Endothelial cell (in vitro differentiated cells): ENCODE measurements around the gene GABRR1. TPM values are rescaled to one million over a fixed set of nuclear protein-coding genes. Genes with fewer than 3 reads are reported as not detected.
"Not testable (repeated sequence)": the region's sequence is repeated elsewhere in the genome, so short reads cannot be mapped to it uniquely, and the experiment has no call there.

Experiments used
- DNase-seq: peaks from one replicate; pipeline ENCODE4 v3.0.0; 2021; ENCODE audit warnings: low spot score
- H3K27ac Mint-ChIP-seq: one replicate; pipeline ENCODE4 v1.8.0; 2021; ENCODE audit warnings: mixed read lengths, inconsistent platforms; ENCODE audit not compliant: unreplicated experiment
- H3K27me3 Mint-ChIP-seq: one replicate; pipeline ENCODE4 v1.8.0; 2021; ENCODE audit warnings: mild to moderate bottlenecking, moderate library complexity, mixed read lengths, inconsistent platforms; ENCODE audit not compliant: unreplicated experiment
- H3K36me3 Mint-ChIP-seq: one replicate; pipeline ENCODE4 v1.8.0; 2021; ENCODE audit warnings: mild to moderate bottlenecking, low read depth, mixed read lengths, inconsistent platforms; ENCODE audit not compliant: unreplicated experiment
- H3K4me1 Mint-ChIP-seq: one replicate; pipeline ENCODE4 v1.8.0; 2021; ENCODE audit warnings: mild to moderate bottlenecking, mixed read lengths, inconsistent platforms; ENCODE audit not compliant: unreplicated experiment
- H3K4me3 Mint-ChIP-seq: one replicate; pipeline ENCODE4 v1.8.0; 2021; ENCODE audit warnings: mild to moderate bottlenecking, mixed read lengths, inconsistent platforms; ENCODE audit not compliant: unreplicated experiment
- H3K9me3 Mint-ChIP-seq: one replicate; pipeline ENCODE4 v1.8.0; 2021; ENCODE audit warnings: mixed read lengths, inconsistent platforms; ENCODE audit not compliant: unreplicated experiment
- CTCF ChIP-seq: fragments of 200-600 bp; sonication (generic); IDR thresholded peaks from one replicate; pipeline ENCODE4 v1.5.0; 2021; ENCODE audit warnings: antibody characterized with exemption; ENCODE audit not compliant: unreplicated experiment
- total RNA-seq: library from RNA; stranded (reverse); fragmentation: NEBNext Ultra II Directional; extraction: Animal tissue kit (Norgen Biotek cat#: 25700); gene quantifications from one replicate; pipeline ENCODE4 v1.2.1, GENCODE V29; 2021; ENCODE audit not compliant: unreplicated experiment

Gene GABRR1
- total RNA-seq, 1 donor from 2014 or later, result not detected

- Mint-ChIP-seq H3K9me3 (no peaks in the 10 kb centered on the region), H3K36me3 (peaks cover 7% of the 10 kb centered on the region), H3K27ac (no peak overlapping the region), H3K4me1 (peaks cover 6% of the 10 kb centered on the region), H3K4me3 (no peak overlapping the region), H3K27me3 (peaks cover 5% of the 10 kb centered on the region)
- TF ChIP-seq CTCF, result no peak
- DNase-seq, result no peak
These were observed 85.1 kb downstream of the GABRR1 start for GRCh38 chr6:89132057-89132456.

- no peak for DNase-seq
- peaks cover 6% of the 10 kb centered on the region for H3K4me1 Mint-ChIP-seq
- H3K27me3 Mint-ChIP-seq, result peaks cover 5% of the 10 kb centered on the region
- H3K36me3 Mint-ChIP-seq, result peaks cover 7% of the 10 kb centered on the region
- H3K9me3 Mint-ChIP-seq, result no peaks in the 10 kb centered on the region
- H3K27ac Mint-ChIP-seq, result no peak overlapping the region
- TF ChIP-seq CTCF, result no peak
- H3K4me3 Mint-ChIP-seq, result no peak overlapping the region
These were observed 85.6 kb downstream of the GABRR1 start for GRCh38 chr6:89131599-89131998.

GRCh38 chr6:89128256-89128671, 88.9 kb downstream of the GABRR1 start:
- not testable (repeated sequence) for H3K36me3 Mint-ChIP-seq, H3K9me3 Mint-ChIP-seq, DNase-seq, H3K4me3 Mint-ChIP-seq, H3K27me3 Mint-ChIP-seq, H3K4me1 Mint-ChIP-seq, H3K27ac Mint-ChIP-seq

Other genes with a start within 250 kb of the GABRR1 start
- gene PNRC1, start 136.6 kb downstream of the GABRR1 start, total RNA-seq, result 135 TPM
- gene SRSF12, start 99.3 kb downstream of the GABRR1 start, total RNA-seq, result 3.9 TPM
- 1.3 TPM for gene PM20D2, start 71.3 kb downstream of the GABRR1 start, total RNA-seq
- gene GABRR2, start 97.9 kb upstream of the GABRR1 start, total RNA-seq, result 0.36 TPM
- 43.7 TPM for gene UBE2J1, start 135.4 kb upstream of the GABRR1 start, total RNA-seq
- gene RRAGD, start 194.9 kb upstream of the GABRR1 start, total RNA-seq, result 9.8 TPM
- 70.9 TPM for gene ANKRD6, start 215.8 kb upstream of the GABRR1 start, total RNA-seq